Thyroid gland (tissue), 4 donors: ENCODE results near the gene TCEAL4.
"Not testable (repeated sequence)": the region's sequence is repeated elsewhere in the genome, so short reads cannot be mapped to it uniquely, and the experiment has no call there.

Experiments used
- CTCF ChIP-seq, 6 experiments: fragments of 200-600 bp in 3 of 6; fragments of 450-650 bp in 3 of 6; sonication (generic) in 3 of 6; IDR thresholded peaks; one replicate each; pipeline ENCODE4 v1.5.1; 2016 to 2019; ENCODE audit warnings: antibody characterized with exemption in 6 of 6, mild to moderate bottlenecking in 2 of 6, inconsistent platforms in 1 of 6, moderate library complexity in 1 of 6
- POLR2A ChIP-seq, 2 donors: fragments of 450-650 bp; IDR thresholded peaks; one replicate each; pipeline ENCODE4 v1.6.1; 2017; ENCODE audit warnings: antibody characterized with exemption in 2 of 2, mild to moderate bottlenecking in 2 of 2, moderate library complexity in 1 of 2

GRCh38 chrX:103592295-103592694 lies 7.0 kb downstream of the TCEAL4 start:
- TF ChIP-seq POLR2A, CTCF (IDR thresholded peaks at IDR 0.05): not testable (repeated sequence)
